ENCODE results near the gene GYG2.
"Not testable (repeated sequence)": the region's sequence is repeated elsewhere in the genome, so short reads cannot be mapped to it uniquely, and the experiment has no call there.

GYG2 gene

GRCh38 chrX:2874222-2875135 lies 45.7 kb downstream of the GYG2 start:
- H3K9ac ChIP-seq (ENCODE audit: low read length), result no peak overlapping the region
- H3K9me3 ChIP-seq (ENCODE audit: low read length), result no peaks in the 10 kb centered on the region
- no peak overlapping the region for H3K4me3 ChIP-seq (ENCODE audit: low read depth in 1 of 2, low read length in 2 of 2)
- no peaks in the 10 kb centered on the region for H3K4me1 ChIP-seq (ENCODE audit: insufficient read depth, low read length)
- no peaks in the 10 kb centered on the region for H3K27me3 ChIP-seq (ENCODE audit: control insufficient read depth in 1 of 2, insufficient read depth in 2 of 2, low read length in 2 of 2)
- no peaks in the 10 kb centered on the region for H3K36me3 ChIP-seq (ENCODE audit: insufficient read depth, low read length)
- no peak overlapping the region for H3K27ac ChIP-seq (ENCODE audit: low read depth, low read length)

GRCh38 chrX:2875136-2875481 lies 46.4 kb downstream of the GYG2 start:
- no peak overlapping the region for H3K4me3 ChIP-seq (ENCODE audit: low read depth in 1 of 2, low read length in 2 of 2)
- no peaks in the 10 kb centered on the region for H3K27me3 ChIP-seq (ENCODE audit: control insufficient read depth in 1 of 2, insufficient read depth in 2 of 2, low read length in 2 of 2)
- H3K27ac ChIP-seq (ENCODE audit: low read depth, low read length), result no peak overlapping the region
- H3K9ac ChIP-seq (ENCODE audit: low read length), result no peak overlapping the region
- H3K9me3 ChIP-seq (ENCODE audit: low read length), result no peaks in the 10 kb centered on the region
- no peaks in the 10 kb centered on the region for H3K36me3 ChIP-seq (ENCODE audit: insufficient read depth, low read length)
- no peaks in the 10 kb centered on the region for H3K4me1 ChIP-seq (ENCODE audit: insufficient read depth, low read length)

- H3K27ac ChIP-seq (ENCODE audit: low read depth, low read length), result no peak overlapping the region
- no peak overlapping the region for H3K9ac ChIP-seq (ENCODE audit: low read length)
- no peaks in the 10 kb centered on the region for H3K4me1 ChIP-seq (ENCODE audit: insufficient read depth, low read length)
- no peaks in the 10 kb centered on the region for H3K27me3 ChIP-seq (ENCODE audit: control insufficient read depth in 1 of 2, insufficient read depth in 2 of 2, low read length in 2 of 2)
- H3K36me3 ChIP-seq (ENCODE audit: insufficient read depth, low read length), result no peaks in the 10 kb centered on the region
- no peak overlapping the region for H3K4me3 ChIP-seq (ENCODE audit: low read depth in 1 of 2, low read length in 2 of 2)
- H3K9me3 ChIP-seq (ENCODE audit: low read length), result no peaks in the 10 kb centered on the region
Observed at GRCh38 chrX:2875798-2876399, 47.2 kb downstream of the GYG2 start.

- H3K9me3 ChIP-seq (ENCODE audit: low read length), result no peaks in the 10 kb centered on the region
- H3K27me3 ChIP-seq (ENCODE audit: control insufficient read depth in 1 of 2, insufficient read depth in 2 of 2, low read length in 2 of 2), result no peaks in the 10 kb centered on the region
- no peak overlapping the region for H3K27ac ChIP-seq (ENCODE audit: low read depth, low read length)
- no peak overlapping the region for H3K9ac ChIP-seq (ENCODE audit: low read length)
- H3K36me3 ChIP-seq (ENCODE audit: insufficient read depth, low read length), result no peaks in the 10 kb centered on the region
- no peak overlapping the region for H3K4me3 ChIP-seq (ENCODE audit: low read depth in 1 of 2, low read length in 2 of 2)
- H3K4me1 ChIP-seq (ENCODE audit: insufficient read depth, low read length), result no peaks in the 10 kb centered on the region
Observed at GRCh38 chrX:2878563-2878962, 49.8 kb downstream of the GYG2 start.

- H3K27ac ChIP-seq (ENCODE audit: low read depth, low read length), result no peak overlapping the region
- H3K9me3 ChIP-seq (ENCODE audit: low read length), result no peaks in the 10 kb centered on the region
- no peak overlapping the region for H3K9ac ChIP-seq (ENCODE audit: low read length)
- no peaks in the 10 kb centered on the region for H3K27me3 ChIP-seq (ENCODE audit: control insufficient read depth in 1 of 2, insufficient read depth in 2 of 2, low read length in 2 of 2)
- H3K4me1 ChIP-seq (ENCODE audit: insufficient read depth, low read length), result no peaks in the 10 kb centered on the region
- no peaks in the 10 kb centered on the region for H3K36me3 ChIP-seq (ENCODE audit: insufficient read depth, low read length)
- H3K4me3 ChIP-seq (ENCODE audit: low read depth in 1 of 2, low read length in 2 of 2), result no peak overlapping the region
Observed at GRCh38 chrX:2879670-2880069, 50.9 kb downstream of the GYG2 start.

GRCh38 chrX:2883770-2884169 lies 55.0 kb downstream of the GYG2 start:
- no peaks in the 10 kb centered on the region for H3K4me1 ChIP-seq (ENCODE audit: insufficient read depth, low read length)
- H3K27ac ChIP-seq (ENCODE audit: low read depth, low read length), result no peak overlapping the region
- no peaks in the 10 kb centered on the region for H3K36me3 ChIP-seq (ENCODE audit: insufficient read depth, low read length)
- no peak overlapping the region for H3K9ac ChIP-seq (ENCODE audit: low read length)
- no peaks in the 10 kb centered on the region for H3K27me3 ChIP-seq (ENCODE audit: control insufficient read depth in 1 of 2, insufficient read depth in 2 of 2, low read length in 2 of 2)
- H3K9me3 ChIP-seq (ENCODE audit: low read length), result no peaks in the 10 kb centered on the region
- H3K4me3 ChIP-seq (ENCODE audit: low read depth in 1 of 2, low read length in 2 of 2), result no peak overlapping the region

GRCh38 chrX:2888309-2888708 lies 59.6 kb downstream of the GYG2 start:
- no peak overlapping the region for H3K9ac ChIP-seq (ENCODE audit: low read length)
- no peaks in the 10 kb centered on the region for H3K27me3 ChIP-seq (ENCODE audit: control insufficient read depth in 1 of 2, insufficient read depth in 2 of 2, low read length in 2 of 2)
- H3K27ac ChIP-seq (ENCODE audit: low read depth, low read length), result no peak overlapping the region
- no peaks in the 10 kb centered on the region for H3K9me3 ChIP-seq (ENCODE audit: low read length)
- H3K36me3 ChIP-seq (ENCODE audit: insufficient read depth, low read length), result no peaks in the 10 kb centered on the region
- peaks cover 6% of the 10 kb centered on the region for H3K4me1 ChIP-seq (ENCODE audit: insufficient read depth, low read length)
- H3K4me3 ChIP-seq (ENCODE audit: low read depth in 1 of 2, low read length in 2 of 2), result no peak overlapping the region

- H3K9me3 ChIP-seq (ENCODE audit: low read length), result no peaks in the 10 kb centered on the region
- no peaks in the 10 kb centered on the region for H3K27me3 ChIP-seq (ENCODE audit: control insufficient read depth in 1 of 2, insufficient read depth in 2 of 2, low read length in 2 of 2)
- H3K27ac ChIP-seq (ENCODE audit: low read depth, low read length), result no peak overlapping the region
- no peak overlapping the region for H3K9ac ChIP-seq (ENCODE audit: low read length)
- H3K4me3 ChIP-seq (ENCODE audit: low read depth in 1 of 2, low read length in 2 of 2), result peak overlapping the region in 1 of 2 donors; percentile 21
- H3K4me1 ChIP-seq (ENCODE audit: insufficient read depth, low read length), result peaks cover 6% of the 10 kb centered on the region
- H3K36me3 ChIP-seq (ENCODE audit: insufficient read depth, low read length), result no peaks in the 10 kb centered on the region
Observed at GRCh38 chrX:2889045-2889605, 60.4 kb downstream of the GYG2 start.

GRCh38 chrX:2889706-2890490 lies 61.2 kb downstream of the GYG2 start:
- H3K4me3 ChIP-seq (ENCODE audit: low read depth in 1 of 2, low read length in 2 of 2), result peak overlapping the region in 1 of 2 donors; percentile 21

GRCh38 chrX:2890536-2891460 lies 62.1 kb downstream of the GYG2 start:
- H3K27ac ChIP-seq (ENCODE audit: low read depth, low read length); H3K9ac ChIP-seq (ENCODE audit: low read length); H3K36me3 ChIP-seq (ENCODE audit: insufficient read depth, low read length); H3K27me3 ChIP-seq (ENCODE audit: control insufficient read depth in 1 of 2, insufficient read depth in 2 of 2, low read length in 2 of 2); H3K9me3 ChIP-seq (ENCODE audit: low read length); H3K4me3 ChIP-seq (ENCODE audit: low read depth in 1 of 2, low read length in 2 of 2): not testable (repeated sequence)
- peaks cover 20% of the 10 kb centered on the region for H3K4me1 ChIP-seq (ENCODE audit: insufficient read depth, low read length)

More at GRCh38 chrX:2889706-2890490, 61.2 kb downstream of the GYG2 start:
- H3K9ac ChIP-seq (ENCODE audit: low read length); H3K36me3 ChIP-seq (ENCODE audit: insufficient read depth, low read length); H3K9me3 ChIP-seq (ENCODE audit: low read length); H3K27ac ChIP-seq (ENCODE audit: low read depth, low read length); H3K27me3 ChIP-seq (ENCODE audit: control insufficient read depth in 1 of 2, insufficient read depth in 2 of 2, low read length in 2 of 2): not testable (repeated sequence)
- H3K4me1 ChIP-seq (ENCODE audit: insufficient read depth, low read length), result peaks cover 11% of the 10 kb centered on the region
